Putamen (tissue), 1 donor: ENCODE measurements around the gene NLRP1.
A peak's percentile ranks its signal among the peaks of the same experiment; 100 is the strongest.

Experiments
- DNase-seq: peaks from one replicate; pipeline ENCODE4 v3.0.0-alpha.2; 2016; ENCODE audit warnings: low spot score

NLRP1 gene

DNA sequence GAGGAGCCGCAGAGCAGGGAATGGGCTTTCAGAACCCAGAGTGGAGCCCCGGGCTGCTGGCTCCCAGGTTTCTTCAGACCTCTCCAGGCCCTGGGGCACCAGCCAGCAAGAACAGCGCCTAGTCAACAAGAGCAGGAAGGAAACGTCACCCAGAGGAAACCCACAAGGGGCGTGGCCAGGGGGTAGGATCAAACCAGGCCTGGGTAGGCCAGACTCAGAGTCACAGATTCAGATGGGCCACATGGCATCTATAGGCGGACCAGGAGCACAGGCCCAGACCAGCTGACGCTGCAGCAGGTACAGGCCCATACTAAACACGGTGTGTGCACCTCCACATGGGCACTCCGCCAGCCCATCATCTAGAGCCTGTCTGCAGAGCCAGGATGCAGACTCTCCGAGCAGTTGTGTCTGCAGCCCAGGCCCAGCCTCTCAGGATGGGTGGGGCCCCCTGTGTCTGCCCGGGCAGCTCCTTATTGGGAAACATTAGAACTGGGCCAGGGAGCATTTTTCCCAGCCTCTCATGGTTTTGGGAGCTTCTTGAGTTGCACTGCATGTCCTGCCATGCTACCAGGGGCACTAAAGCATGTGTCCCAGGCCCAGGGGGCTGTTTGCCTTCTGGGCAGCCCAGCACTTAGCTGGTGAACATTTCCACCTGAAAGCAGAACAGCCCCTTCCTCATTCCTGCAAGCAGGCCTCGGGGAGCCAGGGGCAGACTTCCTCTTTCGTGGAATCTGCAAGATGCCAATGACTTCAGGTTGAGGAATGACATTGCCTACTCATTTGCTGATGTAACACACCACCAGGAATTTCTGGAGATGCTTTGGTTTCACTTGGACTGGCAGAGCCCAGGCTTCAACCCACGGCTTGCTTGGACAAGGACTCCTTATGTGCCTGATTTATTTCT is at the start of gene NLRP1:
TSS of gene NLRP1 (minus strand) at position 127 of the 904 bp plus-strand sequence. CDS start 552 bp downstream, outside the sequence.
- peak; percentile 52 for DNase-seq

DNA sequence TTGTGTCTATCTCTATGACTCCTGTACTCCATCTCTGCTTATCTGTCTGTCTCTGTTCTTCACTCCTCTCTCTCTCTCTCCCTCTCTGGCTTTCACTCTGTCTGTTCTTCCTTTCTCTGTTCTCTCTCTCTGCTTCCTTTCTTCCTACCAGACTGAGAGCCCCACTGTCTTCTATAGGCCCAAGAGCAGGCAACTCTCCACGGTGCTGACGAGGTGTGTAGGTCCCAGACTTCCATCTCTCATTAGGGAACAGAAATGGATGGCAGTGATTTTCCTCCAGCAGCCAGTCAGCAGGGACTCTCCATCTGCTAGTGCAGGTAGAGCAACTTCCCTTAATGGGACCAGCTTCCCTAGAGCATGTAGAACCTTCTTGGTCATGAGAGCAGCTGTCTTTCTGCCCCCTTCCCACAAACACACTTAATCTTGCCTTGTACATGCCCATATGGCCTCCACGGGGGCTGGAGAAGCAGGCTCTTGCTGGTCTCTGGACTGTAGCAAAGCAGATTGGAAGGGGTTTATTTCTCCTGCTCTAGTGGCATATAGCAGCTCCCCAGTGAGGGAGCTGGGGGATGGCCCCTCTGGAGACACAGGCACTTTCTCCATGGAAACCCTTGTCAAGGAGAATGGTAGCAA is 47.8 kb upstream of the NLRP1 start:
- DNase-seq = no peak

DNA sequence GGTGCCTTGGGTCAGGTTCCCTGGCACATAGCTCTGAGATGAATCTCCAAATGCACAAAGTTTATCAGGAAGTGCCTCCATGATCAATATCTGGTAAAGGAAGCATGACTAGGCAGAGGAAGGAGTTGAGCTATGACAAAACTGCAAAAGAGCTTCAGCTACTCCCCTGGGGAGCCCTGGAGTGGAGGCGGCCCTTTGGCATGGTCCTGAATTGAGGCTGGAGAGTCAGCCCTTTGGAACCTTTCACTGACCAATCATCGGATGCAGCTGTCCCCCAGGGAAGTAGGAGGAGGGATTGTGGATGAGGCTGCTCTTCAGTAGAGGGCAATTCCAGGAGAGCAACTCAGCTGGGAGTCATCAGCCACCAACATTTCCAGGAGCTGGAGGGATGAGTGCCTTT is 46.1 kb upstream of the NLRP1 start:
- no peak for DNase-seq

- DNase-seq = no peak
These were observed 44.8 kb upstream of the NLRP1 start for GRCh38 chr17:5629128-5629527.

DNA sequence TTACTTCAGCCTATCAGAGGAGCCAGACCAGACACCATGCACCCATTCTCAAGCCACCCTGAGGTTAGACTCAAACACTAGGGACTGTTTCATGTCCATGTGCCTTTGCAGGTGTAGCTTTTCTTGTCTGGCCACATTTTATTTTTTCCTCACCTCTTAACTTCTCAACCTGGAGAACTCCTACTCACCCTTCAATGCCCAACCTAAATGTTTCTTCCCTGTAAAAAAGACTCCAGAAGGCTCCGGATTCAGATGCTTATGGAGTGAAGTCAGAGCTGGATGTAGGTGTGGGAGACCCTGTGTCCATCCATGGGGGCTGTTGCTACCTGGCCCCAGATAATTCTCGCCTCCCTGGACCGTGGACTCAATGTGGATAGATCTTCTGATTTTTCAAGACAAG is 44.0 kb upstream of the NLRP1 start:
- no peak for DNase-seq

DNA sequence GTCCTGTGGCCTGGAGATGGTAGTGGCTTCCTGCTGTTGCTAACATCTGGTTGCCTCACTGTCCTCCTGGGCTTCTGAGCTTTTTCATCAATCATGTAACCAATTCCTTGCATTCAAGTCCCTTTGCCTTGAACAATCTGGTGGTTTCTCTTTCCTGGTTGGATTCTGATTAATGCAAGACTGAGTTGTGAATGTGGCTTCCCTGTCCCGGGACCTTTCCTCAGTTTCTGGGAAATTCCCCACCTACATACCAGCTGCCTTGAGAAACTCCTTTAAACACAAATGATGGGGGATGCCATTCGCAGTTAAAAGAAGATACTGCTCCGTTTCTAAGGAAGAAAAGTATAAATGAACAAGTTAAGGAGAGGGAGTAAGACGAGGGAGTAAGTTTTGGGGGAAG is 39.9 kb upstream of the NLRP1 start:
- DNase-seq = no peak

DNA sequence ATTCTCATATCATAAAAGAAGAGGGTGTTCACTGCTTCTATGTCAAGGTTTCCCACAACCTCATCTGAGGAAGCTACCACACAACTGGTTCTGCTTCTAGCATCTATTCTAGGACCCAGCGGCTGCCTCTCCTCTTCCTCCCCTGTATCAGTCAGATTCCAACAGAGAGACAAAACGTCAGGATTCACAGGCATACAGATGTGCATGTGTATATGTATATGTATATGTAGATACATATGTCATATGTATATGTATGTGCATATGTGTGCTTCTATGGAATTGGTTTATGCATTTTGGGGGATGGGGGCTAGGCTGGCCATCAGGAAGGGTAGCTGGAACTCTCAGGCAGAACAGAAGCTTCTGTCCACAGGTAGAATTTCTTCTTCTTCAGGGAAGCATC is 37.4 kb upstream of the NLRP1 start:
- DNase-seq = no peak

GRCh38 chr17:5621026-5621425 is 36.7 kb upstream of the NLRP1 start:
- DNase-seq = no peak

DNA sequence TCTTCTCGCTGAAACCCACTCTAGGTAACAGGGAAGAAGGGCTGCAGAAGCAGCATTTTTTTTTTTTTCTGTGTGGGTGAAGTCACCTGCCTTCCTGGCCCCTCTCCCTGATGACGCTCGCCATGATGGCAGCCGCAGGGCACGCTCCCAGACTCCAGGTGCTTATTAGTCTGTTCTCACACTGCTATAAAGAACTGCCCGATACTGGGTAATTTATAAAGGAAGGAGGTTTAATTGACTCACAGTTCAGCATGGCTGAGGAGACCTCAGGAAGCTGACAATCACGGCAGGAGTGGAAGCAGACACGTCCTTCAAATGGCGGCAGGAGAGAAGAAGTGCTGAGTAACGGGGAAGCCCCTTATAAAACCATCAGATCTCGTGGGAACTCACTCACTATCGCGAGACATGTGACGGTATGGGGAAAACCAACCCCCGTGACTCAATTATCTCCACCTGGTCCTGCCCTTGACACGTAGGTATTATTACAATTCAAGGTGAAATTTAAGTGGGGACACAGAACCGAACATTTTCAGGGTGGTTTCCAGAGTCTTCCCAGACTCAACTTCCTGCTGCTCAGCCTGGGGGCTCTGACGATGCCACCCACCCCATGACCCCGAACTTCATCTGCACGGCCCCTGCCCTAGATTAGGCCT is 34.9 kb upstream of the NLRP1 start:
- no peak for DNase-seq

GRCh38 chr17:5618476-5618875 is 34.2 kb upstream of the NLRP1 start:
- no peak for DNase-seq

DNA sequence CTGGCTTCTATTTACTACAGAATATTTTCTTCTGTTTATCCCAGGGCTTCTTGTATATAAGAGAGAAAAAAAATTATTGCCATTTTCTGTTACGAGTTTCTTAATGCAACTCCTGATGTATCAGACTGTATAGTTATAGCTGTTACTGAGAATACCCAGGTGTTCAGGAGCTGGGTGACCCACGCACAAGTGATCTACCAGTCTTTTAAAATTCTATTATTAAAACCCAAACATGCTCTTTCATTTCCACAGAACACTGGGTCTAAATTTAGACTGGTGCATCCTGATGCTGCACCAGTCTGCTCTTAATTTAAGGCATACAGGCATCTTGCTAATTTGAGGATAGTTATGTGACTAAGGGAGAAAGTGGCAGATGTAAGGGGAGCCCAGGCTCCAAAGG is 31.2 kb upstream of the NLRP1 start:
- peak; percentile 31 for DNase-seq

DNA sequence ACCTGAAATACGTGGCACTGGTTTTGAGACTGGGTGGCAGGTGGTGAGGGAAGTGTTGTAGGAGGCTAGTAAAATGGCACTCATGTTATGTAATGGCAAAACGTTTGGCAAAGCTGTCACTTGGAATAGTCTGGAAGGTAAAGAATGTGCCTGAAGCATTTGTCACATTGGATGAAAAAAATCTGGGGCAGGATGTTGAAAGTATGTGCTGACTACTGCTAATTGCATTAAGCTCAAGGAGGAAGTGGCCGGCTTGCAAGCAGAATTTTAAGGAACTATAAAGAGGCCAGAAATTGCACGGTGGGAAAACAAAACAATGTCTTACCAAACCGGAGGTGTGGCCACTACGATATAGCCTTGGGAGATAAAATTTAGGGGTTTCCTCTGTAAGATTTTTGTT is 26.6 kb upstream of the NLRP1 start:
- DNase-seq = no peak

GRCh38 chr17:5608399-5609112 is 24.2 kb upstream of the NLRP1 start:
- no peak for DNase-seq

DNA sequence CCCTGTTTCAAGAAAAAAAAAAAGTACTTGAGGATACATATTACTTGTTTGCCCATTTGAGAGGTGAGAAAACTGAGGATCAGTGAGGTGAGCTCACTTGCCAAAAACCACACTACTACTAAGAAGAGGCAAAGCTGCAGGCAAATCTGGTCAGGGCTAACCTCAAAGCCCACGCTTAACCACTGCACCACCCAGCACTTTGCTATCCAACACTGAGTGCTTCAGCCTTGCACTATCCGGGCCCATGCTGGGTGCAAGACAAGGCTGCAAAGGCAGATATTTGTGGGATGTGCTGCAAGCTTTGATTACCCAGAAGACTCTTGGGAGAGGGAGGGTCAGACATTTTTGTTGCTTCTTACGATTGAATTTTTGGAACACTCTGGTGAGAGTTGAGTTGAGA is 23.6 kb upstream of the NLRP1 start:
- DNase-seq = no peak

- no peak for DNase-seq
These were observed 21.1 kb upstream of the NLRP1 start for GRCh38 chr17:5605452-5605851.

DNA sequence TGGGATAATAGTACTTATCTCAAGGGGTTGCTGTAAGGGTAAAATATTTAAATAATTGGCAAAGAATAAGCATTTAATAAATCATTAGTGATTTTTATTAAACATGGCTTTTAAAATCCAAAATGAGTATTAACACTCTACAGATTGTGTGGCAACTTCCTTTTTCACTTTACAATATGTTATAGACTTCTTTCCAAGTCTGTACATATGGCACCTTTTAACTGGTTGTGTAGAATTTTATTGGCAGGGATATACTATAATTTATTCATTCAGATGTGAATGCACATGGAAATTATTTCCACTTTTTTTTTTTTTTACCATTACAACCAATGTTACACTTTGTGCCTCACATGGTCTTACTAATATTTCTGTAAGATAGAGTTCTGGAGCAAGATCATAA is 15.7 kb upstream of the NLRP1 start:
- no peak for DNase-seq

GRCh38 chr17:5598457-5598856 is 14.1 kb upstream of the NLRP1 start:
- DNase-seq = no peak

DNA sequence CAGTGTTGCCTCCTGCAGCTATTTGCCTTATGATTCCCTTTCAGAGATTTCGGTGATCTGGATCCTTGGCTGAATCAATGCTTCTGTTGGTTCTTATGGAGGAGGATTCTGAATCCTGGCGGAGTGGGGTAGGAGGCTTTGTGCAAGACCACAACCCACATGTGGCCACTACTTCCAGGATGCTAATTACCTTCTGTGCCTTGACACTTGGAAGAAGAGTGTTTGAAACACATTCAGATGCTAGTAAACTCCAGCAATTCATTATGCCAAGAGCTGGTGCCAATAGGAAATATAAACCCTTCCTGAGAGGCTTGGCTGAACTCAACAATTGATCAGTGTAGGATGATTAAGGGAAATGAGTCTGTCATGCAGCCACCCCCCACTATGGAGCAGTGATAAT is 12.1 kb upstream of the NLRP1 start:
- DNase-seq = no peak

GRCh38 chr17:5595831-5596230 is 11.5 kb upstream of the NLRP1 start:
- DNase-seq = no peak

DNA sequence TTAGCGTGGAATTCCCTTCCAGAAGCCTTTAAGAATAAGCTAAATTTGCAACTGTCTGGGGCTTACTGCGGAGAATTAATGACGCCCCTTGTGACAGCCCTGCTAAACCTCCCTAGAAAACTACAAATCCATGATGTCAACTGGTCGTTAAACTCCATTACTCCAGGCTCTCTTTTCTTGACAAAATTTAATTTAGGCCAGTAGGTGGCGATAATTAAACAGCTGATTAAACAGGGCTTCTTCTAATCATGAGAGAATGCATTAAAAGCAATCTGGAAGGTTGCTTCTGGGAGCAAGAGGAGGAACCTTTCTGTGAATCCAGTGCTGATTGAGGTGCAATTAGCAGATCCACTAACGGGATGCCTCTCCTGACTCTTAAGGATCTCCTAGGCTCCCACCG is 8.1 kb upstream of the NLRP1 start:
- no peak for DNase-seq

DNA sequence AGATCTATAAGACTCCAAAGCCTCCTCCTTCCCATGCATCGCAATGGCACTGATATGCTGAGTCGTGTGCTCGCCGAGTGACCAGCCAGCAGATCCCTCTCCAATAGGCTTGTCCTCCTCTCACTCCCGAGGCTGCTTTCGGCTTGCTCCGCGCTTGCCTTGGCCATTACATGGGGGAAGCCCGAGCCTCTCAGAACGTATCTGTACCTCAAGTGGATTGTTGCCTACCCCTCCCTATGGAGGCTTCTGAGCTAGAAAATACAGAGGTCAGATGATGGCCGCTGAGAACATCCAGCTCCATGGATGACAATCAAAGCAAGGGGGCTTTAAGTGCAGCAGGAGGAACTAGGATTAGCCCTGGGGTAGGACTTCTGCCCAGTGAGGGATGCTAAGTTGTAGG is 7.7 kb upstream of the NLRP1 start:
- DNase-seq = no peak

GRCh38 chr17:5588584-5588983 is 4.3 kb upstream of the NLRP1 start:
- DNase-seq = no peak
